ENCODE data around the gene GUK1.

DNA sequence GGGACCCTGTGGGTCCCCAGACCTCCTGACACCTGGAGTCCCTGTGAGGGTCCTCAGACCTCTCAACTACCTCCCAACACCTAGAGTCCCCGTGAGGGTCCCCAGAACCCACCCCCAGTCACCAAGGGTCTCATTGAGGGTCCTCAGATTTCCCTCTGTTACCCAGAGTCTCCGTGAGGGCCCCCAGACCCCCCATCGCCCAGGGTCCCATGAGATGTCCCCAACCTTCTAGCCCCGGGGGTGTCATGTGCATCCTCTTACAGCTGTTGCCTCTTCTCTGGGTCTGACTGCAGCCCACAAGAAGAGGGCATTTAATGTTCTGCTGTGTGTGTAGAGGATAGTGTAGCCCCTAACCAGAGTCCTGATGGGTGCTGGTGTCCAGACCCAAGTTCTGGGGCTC lies 7.7 kb downstream of the GUK1 start:
- TF ChIP-seq, protein P1, sequence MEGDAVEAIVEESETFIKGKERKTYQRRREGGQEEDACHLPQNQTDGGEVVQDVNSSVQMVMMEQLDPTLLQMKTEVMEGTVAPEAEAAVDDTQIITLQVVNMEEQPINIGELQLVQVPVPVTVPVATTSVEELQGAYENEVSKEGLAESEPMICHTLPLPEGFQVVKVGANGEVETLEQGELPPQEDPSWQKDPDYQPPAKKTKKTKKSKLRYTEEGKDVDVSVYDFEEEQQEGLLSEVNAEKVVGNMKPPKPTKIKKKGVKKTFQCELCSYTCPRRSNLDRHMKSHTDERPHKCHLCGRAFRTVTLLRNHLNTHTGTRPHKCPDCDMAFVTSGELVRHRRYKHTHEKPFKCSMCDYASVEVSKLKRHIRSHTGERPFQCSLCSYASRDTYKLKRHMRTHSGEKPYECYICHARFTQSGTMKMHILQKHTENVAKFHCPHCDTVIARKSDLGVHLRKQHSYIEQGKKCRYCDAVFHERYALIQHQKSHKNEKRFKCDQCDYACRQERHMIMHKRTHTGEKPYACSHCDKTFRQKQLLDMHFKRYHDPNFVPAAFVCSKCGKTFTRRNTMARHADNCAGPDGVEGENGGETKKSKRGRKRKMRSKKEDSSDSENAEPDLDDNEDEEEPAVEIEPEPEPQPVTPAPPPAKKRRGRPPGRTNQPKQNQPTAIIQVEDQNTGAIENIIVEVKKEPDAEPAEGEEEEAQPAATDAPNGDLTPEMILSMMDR (conservative IDR thresholded peaks at IDR 0.05; ENCODE audit: low read depth in 2 of 2), result no peak
- TF ChIP-seq STAT1 (IDR thresholded peaks at IDR 0.05; ENCODE audit: unreplicated experiment) (no peak), JUNB (IDR thresholded peaks at IDR 0.05; ENCODE audit: unreplicated experiment) (no peak), POLR2AphosphoS5 (IDR thresholded peaks at IDR 0.05; ENCODE audit: low read depth) (no peak), EZH2 (IDR thresholded peaks at IDR 0.05; ENCODE audit: low read depth, unreplicated experiment) (no peak), EZH2phosphoT487 (IDR thresholded peaks at IDR 0.05; ENCODE audit: unreplicated experiment) (no peak), ZNF114 (CRISPR knock-in tag; IDR thresholded peaks at IDR 0.05) (no peak), ZNF331 (CRISPR knock-in tag; IDR thresholded peaks at IDR 0.05; ENCODE audit: low read depth) (no peak), CREB1 (CRISPR knock-in tag; IDR thresholded peaks at IDR 0.05; ENCODE audit: low read depth) (no peak)
- TF ChIP-seq, protein P2, sequence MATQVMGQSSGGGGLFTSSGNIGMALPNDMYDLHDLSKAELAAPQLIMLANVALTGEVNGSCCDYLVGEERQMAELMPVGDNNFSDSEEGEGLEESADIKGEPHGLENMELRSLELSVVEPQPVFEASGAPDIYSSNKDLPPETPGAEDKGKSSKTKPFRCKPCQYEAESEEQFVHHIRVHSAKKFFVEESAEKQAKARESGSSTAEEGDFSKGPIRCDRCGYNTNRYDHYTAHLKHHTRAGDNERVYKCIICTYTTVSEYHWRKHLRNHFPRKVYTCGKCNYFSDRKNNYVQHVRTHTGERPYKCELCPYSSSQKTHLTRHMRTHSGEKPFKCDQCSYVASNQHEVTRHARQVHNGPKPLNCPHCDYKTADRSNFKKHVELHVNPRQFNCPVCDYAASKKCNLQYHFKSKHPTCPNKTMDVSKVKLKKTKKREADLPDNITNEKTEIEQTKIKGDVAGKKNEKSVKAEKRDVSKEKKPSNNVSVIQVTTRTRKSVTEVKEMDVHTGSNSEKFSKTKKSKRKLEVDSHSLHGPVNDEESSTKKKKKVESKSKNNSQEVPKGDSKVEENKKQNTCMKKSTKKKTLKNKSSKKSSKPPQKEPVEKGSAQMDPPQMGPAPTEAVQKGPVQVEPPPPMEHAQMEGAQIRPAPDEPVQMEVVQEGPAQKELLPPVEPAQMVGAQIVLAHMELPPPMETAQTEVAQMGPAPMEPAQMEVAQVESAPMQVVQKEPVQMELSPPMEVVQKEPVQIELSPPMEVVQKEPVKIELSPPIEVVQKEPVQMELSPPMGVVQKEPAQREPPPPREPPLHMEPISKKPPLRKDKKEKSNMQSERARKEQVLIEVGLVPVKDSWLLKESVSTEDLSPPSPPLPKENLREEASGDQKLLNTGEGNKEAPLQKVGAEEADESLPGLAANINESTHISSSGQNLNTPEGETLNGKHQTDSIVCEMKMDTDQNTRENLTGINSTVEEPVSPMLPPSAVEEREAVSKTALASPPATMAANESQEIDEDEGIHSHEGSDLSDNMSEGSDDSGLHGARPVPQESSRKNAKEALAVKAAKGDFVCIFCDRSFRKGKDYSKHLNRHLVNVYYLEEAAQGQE (IDR thresholded peaks at IDR 0.05; ENCODE audit: unreplicated experiment), result no peak
- TF ChIP-seq, protein P3, sequence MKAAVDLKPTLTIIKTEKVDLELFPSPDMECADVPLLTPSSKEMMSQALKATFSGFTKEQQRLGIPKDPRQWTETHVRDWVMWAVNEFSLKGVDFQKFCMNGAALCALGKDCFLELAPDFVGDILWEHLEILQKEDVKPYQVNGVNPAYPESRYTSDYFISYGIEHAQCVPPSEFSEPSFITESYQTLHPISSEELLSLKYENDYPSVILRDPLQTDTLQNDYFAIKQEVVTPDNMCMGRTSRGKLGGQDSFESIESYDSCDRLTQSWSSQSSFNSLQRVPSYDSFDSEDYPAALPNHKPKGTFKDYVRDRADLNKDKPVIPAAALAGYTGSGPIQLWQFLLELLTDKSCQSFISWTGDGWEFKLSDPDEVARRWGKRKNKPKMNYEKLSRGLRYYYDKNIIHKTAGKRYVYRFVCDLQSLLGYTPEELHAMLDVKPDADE (IDR thresholded peaks at IDR 0.05), result no peak

Measured in GM23338 (cell line).